ENCODE results near the gene MRPS30.

MRPS30 gene

DNA sequence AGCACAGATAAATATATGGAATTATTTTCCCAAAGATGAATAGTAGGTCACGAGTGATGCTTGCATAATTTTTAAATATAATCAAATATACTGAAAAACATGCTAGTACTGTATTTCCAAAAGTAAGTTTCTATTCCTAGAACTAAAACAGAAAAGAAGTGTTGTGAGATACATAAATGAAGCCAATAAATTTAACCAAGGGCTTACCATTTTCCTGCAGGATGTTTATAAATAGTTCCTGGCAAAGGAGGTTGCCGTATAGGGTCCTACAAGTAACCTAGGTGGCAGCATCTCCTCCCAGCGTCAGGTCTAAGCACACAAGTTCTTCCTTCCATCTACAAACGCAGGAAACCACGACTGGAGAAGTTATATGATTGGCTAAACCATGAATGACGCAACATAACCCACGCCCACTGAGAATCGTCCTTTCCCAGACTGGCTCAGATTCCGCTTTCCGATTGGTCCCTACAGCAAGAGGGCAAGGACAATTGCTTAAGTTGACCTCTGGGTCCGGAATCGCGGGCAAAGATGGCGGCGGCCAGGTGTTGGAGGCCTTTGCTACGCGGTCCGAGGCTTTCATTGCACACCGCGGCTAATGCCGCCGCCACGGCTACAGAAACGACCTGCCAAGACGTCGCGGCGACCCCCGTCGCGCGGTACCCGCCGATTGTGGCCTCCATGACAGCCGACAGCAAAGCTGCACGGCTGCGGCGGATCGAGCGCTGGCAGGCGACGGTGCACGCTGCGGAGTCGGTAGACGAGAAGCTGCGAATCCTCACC, at the start of gene MRPS30:
Gene MRPS30 (plus strand): TSS at position 513 of the 780 bp plus-strand sequence. CDS start 16 bp downstream, at position 529.
- TF ChIP-seq GATA2 (IDR thresholded peaks at IDR 0.05; ENCODE audit: low read depth, low read length), result no peak
- no peak for TF ChIP-seq GATA3 (IDR thresholded peaks at IDR 0.05; ENCODE audit: low read depth, low read length)

GRCh38 chr5:44769200-44769876, 39.4 kb upstream of the MRPS30 start:
- TF ChIP-seq GATA2 (IDR thresholded peaks at IDR 0.05; ENCODE audit: low read depth, low read length), result no peak
- TF ChIP-seq GATA3 (IDR thresholded peaks at IDR 0.05; ENCODE audit: low read depth, low read length), result no peak

DNA sequence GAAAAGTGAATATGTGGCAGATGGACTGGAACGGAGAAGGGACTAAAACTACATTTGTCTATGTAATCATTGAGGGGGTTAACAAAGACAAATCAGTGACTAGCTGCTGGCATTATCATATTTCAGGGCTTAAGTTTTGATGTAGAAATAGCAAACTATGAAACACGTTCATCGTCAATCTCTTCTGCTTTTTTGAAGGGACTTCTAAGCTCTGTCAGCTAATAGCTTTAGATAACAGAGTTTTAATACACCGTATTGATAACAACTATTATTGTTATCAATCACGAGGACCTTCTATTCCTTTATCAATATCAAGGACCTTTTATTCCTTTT, 38.9 kb upstream of the MRPS30 start:
- TF ChIP-seq GATA3 (IDR thresholded peaks at IDR 0.05; ENCODE audit: low read depth, low read length) (no peak), GATA2 (IDR thresholded peaks at IDR 0.05; ENCODE audit: low read depth, low read length) (no peak)

GRCh38 chr5:44770780-44771717, 37.7 kb upstream of the MRPS30 start:
- TF ChIP-seq GATA2 (IDR thresholded peaks at IDR 0.05; ENCODE audit: low read depth, low read length), result no peak
- no peak for TF ChIP-seq GATA3 (IDR thresholded peaks at IDR 0.05; ENCODE audit: low read depth, low read length)

GRCh38 chr5:44774279-44774880, 34.4 kb upstream of the MRPS30 start:
- TF ChIP-seq GATA2 (IDR thresholded peaks at IDR 0.05; ENCODE audit: low read depth, low read length), result no peak
- no peak for TF ChIP-seq GATA3 (IDR thresholded peaks at IDR 0.05; ENCODE audit: low read depth, low read length)

DNA sequence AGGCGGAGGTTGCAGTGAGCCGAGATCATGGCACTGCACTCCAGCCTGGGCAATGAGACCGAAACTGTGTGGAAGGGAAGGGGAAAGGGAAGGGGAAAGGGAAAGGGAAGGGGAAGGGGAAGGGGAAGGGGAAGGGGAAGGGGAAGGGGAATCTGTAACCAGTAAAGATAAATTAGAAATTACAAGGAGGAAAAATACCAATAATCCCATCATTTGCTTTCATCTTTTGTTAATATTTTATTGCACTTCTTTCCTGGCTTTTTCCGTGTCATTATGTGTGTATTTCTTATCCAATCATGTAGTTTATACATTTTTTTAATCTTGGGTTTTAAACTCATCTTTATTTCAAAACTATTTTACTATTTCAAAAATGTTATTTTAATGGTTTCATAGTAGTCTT, 29.6 kb upstream of the MRPS30 start:
- TF ChIP-seq GATA2 (IDR thresholded peaks at IDR 0.05; ENCODE audit: low read depth, low read length), result no peak
- TF ChIP-seq GATA3 (IDR thresholded peaks at IDR 0.05; ENCODE audit: low read depth, low read length), result no peak

GRCh38 chr5:44783634-44784315, 25.0 kb upstream of the MRPS30 start:
- no peak for TF ChIP-seq GATA3 (IDR thresholded peaks at IDR 0.05; ENCODE audit: low read depth, low read length)
- no peak for TF ChIP-seq GATA2 (IDR thresholded peaks at IDR 0.05; ENCODE audit: low read depth, low read length)

DNA sequence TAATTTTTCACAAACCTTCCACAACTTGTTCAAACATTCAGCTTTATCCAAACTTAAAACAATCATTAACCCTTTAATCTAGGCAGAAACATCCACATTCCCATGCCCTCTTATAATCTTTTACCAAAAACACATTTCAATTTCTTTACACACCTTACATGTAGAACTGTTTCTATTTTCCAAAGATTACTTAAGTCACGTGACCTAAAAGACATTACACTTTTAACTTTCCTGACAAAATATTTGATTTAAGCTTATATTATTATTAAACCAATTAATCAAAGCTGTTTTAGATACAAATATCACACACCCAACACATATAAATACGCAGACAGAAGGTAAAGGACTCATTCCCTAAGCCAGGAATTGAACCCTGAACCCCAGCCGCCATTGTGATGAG, 21.0 kb upstream of the MRPS30 start:
- no peak for TF ChIP-seq GATA2 (IDR thresholded peaks at IDR 0.05; ENCODE audit: low read depth, low read length)
- no peak for TF ChIP-seq GATA3 (IDR thresholded peaks at IDR 0.05; ENCODE audit: low read depth, low read length)

DNA sequence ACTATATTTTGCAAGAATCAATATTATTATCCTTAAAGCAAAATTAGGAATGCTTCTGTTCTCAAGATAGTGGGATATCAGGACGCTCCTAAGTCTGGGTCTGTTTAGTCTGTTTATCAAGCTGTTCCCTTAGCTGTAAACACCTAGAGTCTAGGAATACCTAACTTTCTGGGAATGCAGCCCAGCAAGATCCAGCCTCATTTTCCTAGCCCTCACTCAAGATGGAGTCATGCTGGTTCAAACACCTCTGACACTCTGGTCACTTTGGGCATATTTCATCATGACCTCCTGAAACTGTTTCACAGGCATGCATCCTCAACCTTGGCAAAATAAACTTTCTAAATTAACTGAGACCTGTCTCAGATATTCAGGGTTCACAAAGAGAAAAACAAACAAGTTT, 14.4 kb upstream of the MRPS30 start:
- TF ChIP-seq GATA3 (IDR thresholded peaks at IDR 0.05; ENCODE audit: low read depth, low read length), result no peak
- TF ChIP-seq GATA2 (IDR thresholded peaks at IDR 0.05; ENCODE audit: low read depth, low read length), result no peak

DNA sequence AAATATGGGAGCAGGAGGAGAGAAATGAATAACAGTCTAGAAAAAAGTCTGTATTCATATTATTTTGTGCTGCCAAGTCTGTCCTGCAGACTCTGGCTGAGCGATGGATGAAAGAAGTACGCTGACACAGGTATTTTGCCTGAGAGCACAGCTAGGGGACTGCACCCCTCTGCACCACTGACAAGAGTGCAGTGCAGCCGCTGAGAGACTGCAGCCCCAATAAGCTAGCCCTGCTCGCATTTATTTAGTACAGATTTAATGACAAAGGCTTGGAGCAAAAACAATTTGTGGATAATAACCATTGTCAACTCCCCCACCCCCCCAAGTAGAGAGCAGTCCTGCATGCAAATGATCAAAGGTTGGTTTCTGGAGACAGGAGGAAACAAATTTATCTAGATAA, 13.3 kb upstream of the MRPS30 start:
- no peak for TF ChIP-seq GATA2 (IDR thresholded peaks at IDR 0.05; ENCODE audit: low read depth, low read length)
- TF ChIP-seq GATA3 (IDR thresholded peaks at IDR 0.05; ENCODE audit: low read depth, low read length), result no peak

GRCh38 chr5:44797841-44798240, 10.9 kb upstream of the MRPS30 start:
- TF ChIP-seq GATA2 (IDR thresholded peaks at IDR 0.05; ENCODE audit: low read depth, low read length), result no peak
- no peak for TF ChIP-seq GATA3 (IDR thresholded peaks at IDR 0.05; ENCODE audit: low read depth, low read length)

DNA sequence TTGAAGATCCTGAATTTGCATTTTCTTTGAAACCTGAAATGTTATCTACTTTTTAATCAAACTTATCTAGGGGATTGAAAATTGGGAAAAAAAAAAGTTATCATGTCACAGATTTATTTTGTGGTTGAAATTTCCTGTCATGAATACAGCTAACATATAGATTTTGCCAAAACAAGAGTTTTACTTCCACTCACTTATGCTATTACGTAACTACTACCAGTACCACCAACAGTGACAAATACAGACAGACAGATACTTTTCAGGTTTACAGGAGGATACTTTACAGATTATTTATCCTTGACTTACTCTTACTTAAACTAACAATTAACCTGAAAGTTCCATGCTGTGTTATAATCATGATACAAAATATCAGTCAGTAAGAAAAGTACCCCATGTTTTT, 6.8 kb upstream of the MRPS30 start:
- TF ChIP-seq GATA3 (IDR thresholded peaks at IDR 0.05; ENCODE audit: low read depth, low read length), result no peak
- TF ChIP-seq GATA2 (IDR thresholded peaks at IDR 0.05; ENCODE audit: low read depth, low read length), result no peak

DNA sequence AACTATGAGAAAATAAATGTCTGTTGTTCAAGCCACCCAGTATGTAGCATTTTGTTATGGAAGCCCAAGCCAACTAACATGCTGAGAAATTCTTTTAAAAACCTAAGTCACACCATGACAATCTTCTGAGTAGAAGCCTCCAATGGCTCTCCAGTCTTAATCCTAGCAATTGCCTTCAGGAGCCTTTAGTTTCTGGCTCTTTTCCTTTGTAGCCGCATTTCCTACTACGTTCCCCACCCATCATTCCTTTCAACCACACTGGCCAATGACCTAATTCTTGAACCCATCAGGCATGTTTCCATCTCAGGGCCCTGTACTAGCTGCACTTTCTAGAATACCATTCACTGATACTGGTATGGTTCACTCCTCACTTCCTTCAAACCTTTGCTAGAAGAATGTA, 2.1 kb upstream of the MRPS30 start:
- no peak for TF ChIP-seq GATA2 (IDR thresholded peaks at IDR 0.05; ENCODE audit: low read depth, low read length)
- no peak for TF ChIP-seq GATA3 (IDR thresholded peaks at IDR 0.05; ENCODE audit: low read depth, low read length)

Measured in SH-SY5Y (cell line).